Measurements from ENCODE around the gene CHCHD5.

CHCHD5 gene

GRCh38 chr2:112618383-112618782 is 34.0 kb downstream of the CHCHD5 start:
- DNase-seq (ENCODE audit: low spot score): no peak
- ChIA-PET POLR2A (ENCODE audit: low non-redundant PET) (no interaction called here), CTCF (interaction anchor here (0.6 kb wide), 2 partner anchors 9 to 45 kb away, joined by 4 to 5 read pairs; no protein-coding TSS in a partner anchor)
- TF ChIP-seq CTCF (conservative IDR thresholded peaks at IDR 0.05; ENCODE audit: low read depth): no peak
- no peak overlapping the region for H3K27ac ChIP-seq

GRCh38 chr2:112621790-112622527 is 37.5 kb downstream of the CHCHD5 start:
- DNase-seq (ENCODE audit: low spot score): no peak
- peak overlapping the region; percentile 95 for H3K27ac ChIP-seq
- POLR2A ChIA-PET (ENCODE audit: low non-redundant PET): no interaction called here
- CTCF ChIA-PET: interaction anchor here (0.6 kb wide), 1 partner anchor 50 kb away, joined by 3 read pairs; no protein-coding TSS in a partner anchor
- TF ChIP-seq CTCF (conservative IDR thresholded peaks at IDR 0.05; ENCODE audit: low read depth): no peak

GRCh38 chr2:112622528-112622849 is 38.1 kb downstream of the CHCHD5 start:
- no peak for TF ChIP-seq CTCF (conservative IDR thresholded peaks at IDR 0.05; ENCODE audit: low read depth)
- H3K27ac ChIP-seq: peak overlapping the region; percentile 95
- CTCF ChIA-PET: interaction anchor here (0.6 to 0.8 kb wide), 3 partner anchors 23 to 50 kb away, joined by 3 read pairs; no protein-coding TSS in a partner anchor
- DNase-seq (ENCODE audit: low spot score): peak; percentile 69
- POLR2A ChIA-PET (ENCODE audit: low non-redundant PET): no interaction called here

GRCh38 chr2:112623913-112624777 is 39.7 kb downstream of the CHCHD5 start:
- POLR2A ChIA-PET (ENCODE audit: low non-redundant PET): interaction anchor here (0.5 to 1.6 kb wide), 2 partner anchors 21 to 23 kb away, joined by 3 to 11 read pairs; partner anchors contain the start of gene SLC20A1
- peak; percentile 92 for DNase-seq (ENCODE audit: low spot score)
- H3K27ac ChIP-seq: peak overlapping the region; percentile 99
- TF ChIP-seq CTCF (conservative IDR thresholded peaks at IDR 0.05; ENCODE audit: low read depth): no peak
- CTCF ChIA-PET: interaction anchor here (1.4 to 1.5 kb wide), 2 partner anchors 24 to 103 kb away, joined by 4 to 6 read pairs; no protein-coding TSS in a partner anchor

GRCh38 chr2:112625474-112626114 is 41.2 kb downstream of the CHCHD5 start:
- CTCF ChIA-PET: interaction anchor here (0.6 to 3.2 kb wide), 6 partner anchors 19 to 124 kb away, joined by 3 to 25 read pairs (median 6); partner anchors contain the start of gene SLC20A1
- no peak for TF ChIP-seq CTCF (conservative IDR thresholded peaks at IDR 0.05; ENCODE audit: low read depth)
- POLR2A ChIA-PET (ENCODE audit: low non-redundant PET): interaction anchor here (1.6 kb wide), 1 partner anchor 19 kb away, joined by 11 read pairs; the partner anchor contains the start of gene SLC20A1
- H3K27ac ChIP-seq: peak overlapping the region; percentile 99
- no peak for DNase-seq (ENCODE audit: low spot score)
